ENCODE data around the gene ARHGAP44. TPM values are rescaled to one million over a fixed set of nuclear protein-coding genes. Genes with fewer than 3 reads are reported as not detected.

The ARHGAP44 gene
- total RNA-seq, 1 donor from 2014 or later = 6.9 TPM

GRCh38 chr17:12959441-12959840, 170.1 kb downstream of the ARHGAP44 start:
- no peak for DNase-seq
- Mint-ChIP-seq H3K27me3 (no peaks in the 10 kb centered on the region), H3K4me3 (no peak overlapping the region), H3K36me3 (ENCODE audit: low read depth) (peaks cover 4% of the 10 kb centered on the region), H3K4me1 (no peaks in the 10 kb centered on the region), H3K27ac (no peak overlapping the region), H3K9me3 (peaks cover 10% of the 10 kb centered on the region)
- intact Hi-C loops (cut with micrococcal nuclease) = no loop called here
- ChIA-PET POLR2A (no interaction called here), CTCF (no interaction called here)
- no peak for TF ChIP-seq CTCF (IDR thresholded peaks at IDR 0.05)
- ATAC-seq (ENCODE audit: low read depth) = no peak

DNA sequence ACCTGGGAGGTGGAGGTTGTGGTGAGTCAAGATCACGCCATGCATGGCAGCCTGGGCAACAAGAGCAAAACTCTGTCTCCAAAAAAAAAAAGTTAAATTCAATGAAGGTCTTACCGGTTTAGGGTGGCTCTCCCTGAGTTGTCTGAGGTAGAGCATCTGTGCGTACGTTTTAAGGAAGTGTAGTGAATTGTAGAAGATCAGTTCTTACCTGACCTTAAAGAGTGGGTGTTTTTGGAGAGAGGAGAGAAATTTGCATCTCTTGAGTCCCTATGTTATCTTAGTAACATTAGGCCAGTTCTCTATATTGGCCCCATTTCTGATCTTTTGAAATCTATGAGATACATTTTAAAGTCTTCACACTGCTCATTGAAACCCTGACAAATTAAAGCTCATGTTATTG, 172.4 kb downstream of the ARHGAP44 start:
- H3K27me3 Mint-ChIP-seq = no peaks in the 10 kb centered on the region
- no peak for TF ChIP-seq CTCF (IDR thresholded peaks at IDR 0.05)
- intact Hi-C loops (cut with micrococcal nuclease) = no loop called here
- ATAC-seq (ENCODE audit: low read depth) (no peak), DNase-seq (no peak)
- H3K4me1 Mint-ChIP-seq = no peaks in the 10 kb centered on the region
- no peak overlapping the region for H3K4me3 Mint-ChIP-seq
- ChIA-PET CTCF (no interaction called here), POLR2A (interaction anchor here (1.2 kb wide), 1 partner anchor 10 kb away, joined by 3 read pairs; no protein-coding TSS in a partner anchor)
- peaks cover 4% of the 10 kb centered on the region for H3K9me3 Mint-ChIP-seq
- no peak overlapping the region for H3K27ac Mint-ChIP-seq
- H3K36me3 Mint-ChIP-seq (ENCODE audit: low read depth) = peaks cover 3% of the 10 kb centered on the region

DNA sequence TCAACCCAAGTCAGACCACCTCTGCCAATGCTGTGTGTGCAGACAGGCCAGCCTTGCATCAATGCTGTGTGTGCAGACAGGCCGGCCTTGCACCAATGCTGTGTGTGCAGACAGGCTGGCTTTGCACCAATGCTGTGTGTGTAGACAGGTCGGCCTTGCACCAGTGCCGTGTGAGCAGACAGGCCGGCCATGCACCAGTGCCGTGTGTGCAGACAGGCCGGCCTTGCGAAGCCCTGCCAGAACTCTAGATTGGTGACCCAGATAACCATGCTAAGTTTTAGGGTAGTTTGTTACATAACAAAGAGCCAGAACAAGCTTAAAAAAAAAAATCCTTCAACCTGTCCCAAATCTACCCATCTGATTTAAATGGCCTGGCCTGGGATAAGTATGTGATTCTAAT, 174.2 kb downstream of the ARHGAP44 start:
- no peak for ATAC-seq (ENCODE audit: low read depth)

DNA sequence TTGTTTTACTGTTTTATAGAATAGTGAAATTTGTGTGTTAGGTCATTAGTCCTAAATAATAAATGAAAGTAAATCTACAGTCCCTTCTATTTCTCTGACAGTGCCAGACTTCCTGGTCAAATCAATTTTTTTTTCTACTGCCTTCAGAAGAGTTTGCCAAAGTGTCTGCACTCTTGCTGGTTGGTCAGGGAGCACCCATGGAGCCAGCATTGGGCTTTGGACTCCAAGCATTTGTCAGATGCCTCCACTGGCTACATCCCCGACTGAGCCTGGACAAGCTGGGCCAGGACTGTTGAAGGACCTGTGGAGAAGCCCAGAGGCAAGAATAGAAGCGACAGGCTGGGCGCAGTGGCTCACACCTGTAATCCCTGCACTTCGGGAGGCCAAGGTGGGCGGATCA, 174.9 kb downstream of the ARHGAP44 start:
- ChIA-PET POLR2A (no interaction called here), CTCF (no interaction called here)
- no peaks in the 10 kb centered on the region for H3K9me3 Mint-ChIP-seq
- no peaks in the 10 kb centered on the region for H3K27me3 Mint-ChIP-seq
- no peaks in the 10 kb centered on the region for H3K36me3 Mint-ChIP-seq (ENCODE audit: low read depth)
- ATAC-seq (ENCODE audit: low read depth) (no peak), DNase-seq (no peak)
- no peak overlapping the region for H3K27ac Mint-ChIP-seq
- TF ChIP-seq CTCF (IDR thresholded peaks at IDR 0.05) = no peak
- no peaks in the 10 kb centered on the region for H3K4me1 Mint-ChIP-seq
- no peak overlapping the region for H3K4me3 Mint-ChIP-seq
- intact Hi-C loops (cut with micrococcal nuclease) = no loop called here

More for the DNA sequence above, 174.2 kb downstream of the ARHGAP44 start:
- ChIA-PET POLR2A (no interaction called here), CTCF (no interaction called here)
- no peaks in the 10 kb centered on the region for H3K27me3 Mint-ChIP-seq
- intact Hi-C loops (cut with micrococcal nuclease) = no loop called here
- H3K36me3 Mint-ChIP-seq (ENCODE audit: low read depth) = peaks cover 1% of the 10 kb centered on the region
- no peak overlapping the region for H3K4me3 Mint-ChIP-seq
- peaks cover under 1% of the 10 kb centered on the region for H3K9me3 Mint-ChIP-seq
- DNase-seq = no peak
- H3K4me1 Mint-ChIP-seq = no peaks in the 10 kb centered on the region
- no peak for TF ChIP-seq CTCF (IDR thresholded peaks at IDR 0.05)
- H3K27ac Mint-ChIP-seq = no peak overlapping the region

GRCh38 chr17:12964840-12965239, 175.5 kb downstream of the ARHGAP44 start:
- no peak for DNase-seq
- no peak for TF ChIP-seq CTCF (IDR thresholded peaks at IDR 0.05)

More at GRCh38 chr17:12964840-12965239, 175.5 kb downstream of the ARHGAP44 start:
- H3K27me3 Mint-ChIP-seq = no peaks in the 10 kb centered on the region
- ChIA-PET POLR2A (no interaction called here), CTCF (no interaction called here)
- no peaks in the 10 kb centered on the region for H3K36me3 Mint-ChIP-seq (ENCODE audit: low read depth)
- H3K27ac Mint-ChIP-seq = no peak overlapping the region
- H3K9me3 Mint-ChIP-seq = no peaks in the 10 kb centered on the region
- H3K4me3 Mint-ChIP-seq = no peak overlapping the region
- no peaks in the 10 kb centered on the region for H3K4me1 Mint-ChIP-seq
- no peak for ATAC-seq (ENCODE audit: low read depth)
- intact Hi-C loops (cut with micrococcal nuclease) = no loop called here
